GM21447 (cell line): ENCODE results near the gene CLASP1.
"Not testable (repeated sequence)": the region's sequence is repeated elsewhere in the genome, so short reads cannot be mapped to it uniquely, and the experiment has no call there.

Experiments
- ATAC-seq: cut with Tn5 transposase; IDR thresholded peaks from one replicate; pipeline ENCODE4 v1.9.1; 2021; ENCODE audit not compliant: unreplicated experiment

The CLASP1 gene

DNA sequence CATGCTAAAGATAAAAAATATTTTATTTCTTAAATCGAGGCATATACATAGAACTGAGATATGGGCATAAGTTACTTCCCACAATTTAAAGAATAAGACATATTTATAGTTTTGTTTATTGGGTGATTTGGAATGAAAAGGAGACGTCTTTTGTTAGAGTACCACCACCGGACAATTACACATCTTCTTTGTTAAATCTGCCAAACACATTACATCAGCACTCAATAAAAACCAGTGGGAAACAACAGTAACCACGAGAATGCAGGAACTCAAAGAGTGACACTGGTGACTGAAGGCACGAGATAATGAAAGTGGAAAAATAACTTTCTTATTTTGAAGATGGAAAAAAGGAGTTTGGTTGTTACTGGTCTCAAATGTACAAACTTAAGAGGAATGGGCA lies 271.6 kb downstream of the CLASP1 start:
- ATAC-seq = no peak

DNA sequence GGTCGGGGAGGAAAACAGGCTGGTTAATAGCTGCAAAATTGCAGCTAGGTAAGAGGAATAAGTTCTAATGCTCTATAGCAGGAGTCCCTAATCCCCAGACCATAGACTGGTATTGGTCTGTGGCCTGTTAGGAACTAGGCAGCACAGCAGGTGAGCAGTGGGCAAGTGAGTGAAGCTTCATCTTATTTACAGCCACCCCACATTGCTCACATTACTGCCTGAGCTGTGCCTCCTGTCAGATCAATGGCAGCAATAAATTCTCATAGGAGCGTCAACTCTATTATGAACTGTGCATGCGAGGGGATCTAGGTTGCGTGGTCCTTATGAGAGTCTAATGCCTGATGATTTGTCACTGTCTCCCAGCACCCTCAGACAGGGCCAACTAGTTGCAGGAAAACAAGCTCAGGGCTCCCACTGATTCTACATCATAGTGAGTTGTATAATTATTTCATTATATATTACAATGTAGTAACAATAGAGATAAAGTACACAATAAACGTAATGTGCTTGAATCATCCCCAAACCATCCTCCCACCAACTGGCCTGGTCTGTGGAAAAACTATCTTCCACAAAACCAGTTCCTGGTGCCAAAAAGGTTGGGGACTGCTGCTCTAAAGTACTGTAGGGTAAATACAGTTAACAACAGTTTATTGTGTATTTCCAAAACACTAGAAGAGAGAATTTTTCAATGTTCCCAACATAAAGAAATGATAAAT lies 272.6 kb downstream of the CLASP1 start:
- no peak for ATAC-seq

DNA sequence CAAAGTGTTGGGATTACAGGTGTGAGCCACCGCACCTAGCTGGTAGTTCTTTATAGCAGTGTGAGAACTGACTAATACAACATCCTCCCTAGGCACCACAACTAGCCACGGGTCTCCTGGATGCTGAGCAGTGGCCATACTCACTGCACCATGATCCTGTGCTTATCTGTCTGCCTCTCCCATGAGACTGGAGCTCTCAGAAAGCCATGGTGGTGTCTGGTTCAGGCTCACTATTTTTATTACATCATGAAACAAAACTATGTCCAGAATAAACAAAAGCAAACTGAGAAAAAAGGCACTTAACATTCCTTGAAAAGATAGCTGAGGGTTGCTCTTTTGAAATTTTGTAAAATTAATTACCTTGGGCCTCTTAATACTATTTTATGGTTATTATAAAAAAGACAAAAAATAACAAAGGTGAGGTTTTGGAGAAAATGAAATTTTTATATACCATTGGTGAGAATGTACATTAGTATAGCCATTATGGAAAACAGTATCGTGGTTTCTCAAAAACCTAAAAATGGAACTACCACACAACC lies 273.6 kb downstream of the CLASP1 start:
- no peak for ATAC-seq

DNA sequence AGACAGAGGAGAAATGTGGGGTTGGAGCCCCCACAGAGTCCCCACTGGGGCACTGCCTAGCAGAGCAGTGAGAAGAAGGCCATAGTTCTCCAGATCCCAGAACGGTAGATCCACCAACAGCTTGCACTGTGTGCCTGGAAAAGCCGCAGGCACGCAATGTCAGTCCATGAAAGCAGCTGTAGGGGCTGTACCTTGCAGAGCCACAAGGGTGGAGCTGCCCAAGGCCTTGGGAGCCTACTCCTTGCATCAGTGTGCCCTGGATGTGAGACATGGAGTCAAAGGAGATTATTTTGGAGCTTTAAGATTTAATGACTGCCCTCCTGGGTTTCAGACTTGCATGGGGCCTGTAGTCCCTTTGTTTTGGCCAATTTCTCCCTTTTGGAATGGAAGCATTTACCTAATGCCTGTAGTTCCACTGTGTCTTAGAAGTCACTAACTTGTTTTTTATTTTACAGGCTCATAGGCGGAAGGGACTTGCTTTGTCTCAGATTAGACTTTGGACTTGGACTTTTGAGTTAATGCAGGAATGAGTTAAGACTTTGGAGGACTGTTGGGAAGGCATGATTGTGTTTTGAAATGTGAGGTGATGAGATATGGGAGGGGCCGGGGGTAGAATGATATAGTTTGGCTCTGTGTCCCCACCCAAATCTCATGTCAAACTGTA lies 274.7 kb downstream of the CLASP1 start:
- not testable (repeated sequence) for ATAC-seq

DNA sequence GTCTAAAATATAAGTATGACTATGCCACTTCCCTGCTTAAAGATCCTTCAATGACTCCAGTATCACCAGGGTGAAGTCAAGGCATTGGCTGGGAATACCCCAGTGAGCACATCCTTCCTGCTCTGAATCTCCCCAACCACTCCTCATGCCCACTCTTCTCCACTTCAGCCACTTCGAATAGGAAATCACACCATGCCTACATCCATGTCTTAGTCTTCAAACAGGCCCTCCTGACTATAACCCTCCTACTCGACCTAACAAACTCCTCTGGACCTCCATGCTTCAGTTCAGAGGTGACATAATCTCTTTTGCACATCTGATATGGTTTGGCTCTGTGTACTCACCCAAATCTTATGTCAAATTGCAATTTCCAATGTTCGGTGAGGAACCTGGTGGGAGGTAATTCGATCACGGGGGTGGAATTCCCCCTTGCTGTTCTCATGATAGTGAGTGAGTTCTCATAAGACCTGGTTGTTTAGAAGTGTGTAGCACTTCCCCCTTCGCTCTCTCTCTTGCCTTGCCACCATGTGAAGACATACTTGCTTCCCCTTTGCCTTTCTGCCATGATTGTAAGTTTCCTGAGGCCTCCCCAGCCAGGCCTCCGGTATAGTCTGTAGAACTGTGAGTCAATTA lies 276.4 kb downstream of the CLASP1 start:
- ATAC-seq = no peak

GRCh38 chr2:121372082-121372481 lies 277.2 kb downstream of the CLASP1 start:
- ATAC-seq = no peak

GRCh38 chr2:121368836-121369235 lies 280.4 kb downstream of the CLASP1 start:
- no peak for ATAC-seq

GRCh38 chr2:121368155-121368554 lies 281.1 kb downstream of the CLASP1 start:
- ATAC-seq = no peak

DNA sequence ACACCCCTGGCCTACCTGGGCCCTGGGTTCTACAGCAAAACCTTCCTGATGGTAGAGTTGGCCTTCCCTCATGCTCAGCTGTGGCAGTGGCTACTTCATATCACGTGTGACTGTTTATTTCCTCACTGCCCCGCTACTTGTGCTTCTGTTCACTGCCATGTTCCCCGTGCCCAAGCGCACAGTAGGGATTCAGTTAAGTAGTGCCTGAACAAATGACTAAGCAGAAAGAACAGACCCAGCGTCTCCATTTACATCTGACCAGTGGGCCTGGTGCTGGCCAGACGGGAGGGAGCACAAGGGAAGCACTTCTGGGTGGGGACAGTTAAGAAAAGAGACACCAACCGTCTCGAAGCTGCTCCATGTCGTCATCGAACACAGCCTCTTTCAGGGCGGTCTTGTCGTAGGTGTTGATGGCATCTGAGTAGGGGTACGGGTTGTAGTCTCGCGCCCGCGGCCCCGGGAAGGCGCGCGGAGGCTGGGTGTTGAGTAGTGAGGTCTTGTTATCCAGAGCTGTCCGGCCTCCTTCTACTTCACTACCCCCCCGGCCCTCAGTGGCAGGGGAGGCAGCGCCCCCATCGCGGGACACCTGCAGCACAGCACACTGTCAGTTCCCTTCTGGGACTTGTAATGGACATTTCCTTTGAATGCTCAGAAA lies 281.9 kb downstream of the CLASP1 start:
- ATAC-seq = no peak

- ATAC-seq = no peak
Measured at GRCh38 chr2:121366040-121366439, 283.2 kb downstream of the CLASP1 start.

DNA sequence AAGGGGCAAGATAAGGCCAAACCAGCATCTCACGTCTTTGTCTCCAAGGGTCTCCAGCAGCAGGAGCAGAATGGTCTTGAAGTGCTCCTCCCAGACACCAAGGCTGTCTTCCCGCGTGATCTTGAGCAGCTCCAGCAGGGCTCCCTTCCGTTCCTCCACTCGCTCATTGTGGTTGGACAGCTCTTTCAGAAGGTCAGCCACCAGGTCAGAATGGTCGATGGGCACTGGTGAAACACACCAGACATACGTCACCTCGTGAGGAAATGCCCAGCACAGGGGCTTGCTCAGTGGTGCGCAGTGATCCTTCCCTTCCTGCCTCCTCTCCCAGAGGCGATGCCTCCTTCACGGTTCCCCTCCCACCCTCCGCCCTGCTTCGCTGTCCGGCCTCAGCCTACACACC lies 284.2 kb downstream of the CLASP1 start:
- ATAC-seq = no peak

GRCh38 chr2:121363632-121364420 lies 285.4 kb downstream of the CLASP1 start:
- ATAC-seq = no peak

- ATAC-seq = no peak
Measured at GRCh38 chr2:121362774-121363173, 286.5 kb downstream of the CLASP1 start.

GRCh38 chr2:121362226-121362625 lies 287.0 kb downstream of the CLASP1 start:
- no peak for ATAC-seq

GRCh38 chr2:121360566-121361300 lies 288.5 kb downstream of the CLASP1 start:
- no peak for ATAC-seq

DNA sequence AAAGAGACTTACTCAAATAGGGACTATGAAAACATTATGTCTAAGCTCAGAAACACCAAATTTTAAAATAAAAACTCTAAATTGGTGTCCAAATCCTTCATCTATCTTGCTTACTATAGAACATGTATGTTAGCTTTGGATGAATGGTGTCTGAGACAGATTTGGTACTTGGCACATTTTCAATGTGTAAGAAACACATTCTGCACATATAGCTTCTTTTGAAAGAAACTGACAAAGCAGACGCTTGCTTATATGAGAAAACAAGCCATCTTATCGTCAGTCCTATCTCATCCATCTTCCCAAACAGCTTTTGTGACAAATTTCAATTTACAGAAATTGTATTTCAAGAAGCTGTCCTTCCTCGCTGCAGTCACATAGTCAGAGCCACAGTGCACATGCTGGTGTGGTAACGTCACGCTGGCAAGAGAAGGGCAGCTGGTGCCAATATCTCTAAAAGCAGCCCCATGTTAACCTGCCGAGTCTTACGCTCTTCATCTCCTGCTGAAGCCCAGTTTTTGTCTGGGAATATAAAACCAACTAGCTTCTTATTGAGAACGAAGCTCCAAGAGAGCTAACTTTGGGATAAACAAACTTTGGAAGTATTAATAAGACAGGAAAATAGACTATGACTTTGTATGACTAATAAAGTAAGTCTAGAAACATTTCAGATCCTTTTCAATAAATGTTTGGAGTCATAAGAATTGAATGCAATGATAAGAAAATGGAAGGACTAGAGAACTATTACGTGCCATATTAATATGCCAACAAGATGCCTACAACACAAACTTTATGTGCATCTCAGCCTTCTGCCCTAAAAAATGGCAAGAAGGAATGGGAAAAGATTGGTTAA lies 289.3 kb downstream of the CLASP1 start:
- no peak for ATAC-seq

- ATAC-seq = no peak
Measured at GRCh38 chr2:121359170-121359569, 290.1 kb downstream of the CLASP1 start.

DNA sequence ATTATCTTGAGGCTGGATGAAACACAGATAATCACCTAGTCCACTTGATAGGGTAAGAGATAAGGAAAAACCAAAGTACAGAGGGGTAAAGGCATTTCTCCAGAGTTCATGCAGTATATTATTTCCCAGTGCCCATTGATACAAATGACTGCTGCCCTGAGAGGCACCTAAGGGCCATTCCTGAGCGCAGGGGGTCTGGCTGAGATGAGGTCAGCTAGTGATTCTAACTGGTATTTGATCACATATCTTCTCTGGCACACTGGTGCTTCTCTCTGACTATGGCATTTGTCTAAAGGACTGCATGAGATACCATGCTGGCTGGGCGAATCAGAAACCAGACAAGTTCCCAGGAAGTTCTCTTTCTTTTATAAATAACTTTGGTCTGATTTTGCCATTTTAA lies 291.0 kb downstream of the CLASP1 start:
- ATAC-seq = no peak

DNA sequence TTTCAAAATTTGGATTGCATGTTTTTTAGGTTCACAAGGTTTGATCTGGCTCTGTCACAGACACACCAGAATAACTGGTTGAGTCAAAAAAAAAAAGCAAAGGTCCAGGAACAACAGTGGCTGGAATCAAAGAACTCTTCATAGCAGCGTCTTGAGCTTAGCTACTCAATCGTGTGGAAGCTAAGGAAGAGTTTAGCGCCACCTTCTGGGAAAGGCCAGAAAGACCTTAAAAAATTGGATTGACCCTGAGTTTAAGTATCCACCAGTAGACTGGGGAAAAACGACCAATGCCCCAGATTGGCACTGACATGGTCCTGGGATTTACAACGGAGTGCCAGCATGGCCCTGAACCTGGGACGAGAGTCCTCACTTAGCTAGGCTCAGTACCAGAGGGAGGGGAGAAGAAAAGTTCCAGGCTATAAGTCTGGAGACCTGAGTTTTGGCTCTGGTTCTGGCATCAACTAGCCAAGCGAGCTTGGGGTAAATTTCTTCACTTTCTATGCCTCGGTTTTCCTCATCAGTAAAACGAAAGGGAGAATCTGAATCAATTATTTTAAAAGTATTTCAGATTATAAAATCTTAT lies 293.1 kb downstream of the CLASP1 start:
- ATAC-seq = no peak
